Suprapubic skin (tissue), 3 donors: ENCODE measurements around the gene LDLR.

Experiments used
- EP300 ChIP-seq: sonication (generic); formaldehyde crosslinking; IDR thresholded peaks from one replicate; pipeline ENCODE4 v1.6.1; 2017; ENCODE audit warnings: antibody characterized with exemption
- POLR2A ChIP-seq, 2 donors: fragments of 450-650 bp; IDR thresholded peaks; one replicate each; pipeline ENCODE4 v1.6.1; 2017; ENCODE audit warnings: antibody characterized with exemption in 2 of 2, mild to moderate bottlenecking in 2 of 2, moderate library complexity in 2 of 2
- TF ChIP-seq, protein P1 (sequence below), 2 donors: fragments of 200-600 bp in 1 of 2; fragments of 450-650 bp in 1 of 2; sonication (generic) in 1 of 2; IDR thresholded peaks; one replicate each; pipeline ENCODE4 v1.5.1; 2016 to 2019; ENCODE audit warnings: antibody characterized with exemption in 2 of 2, mild to moderate bottlenecking in 1 of 2, moderate library complexity in 1 of 2

DNA sequence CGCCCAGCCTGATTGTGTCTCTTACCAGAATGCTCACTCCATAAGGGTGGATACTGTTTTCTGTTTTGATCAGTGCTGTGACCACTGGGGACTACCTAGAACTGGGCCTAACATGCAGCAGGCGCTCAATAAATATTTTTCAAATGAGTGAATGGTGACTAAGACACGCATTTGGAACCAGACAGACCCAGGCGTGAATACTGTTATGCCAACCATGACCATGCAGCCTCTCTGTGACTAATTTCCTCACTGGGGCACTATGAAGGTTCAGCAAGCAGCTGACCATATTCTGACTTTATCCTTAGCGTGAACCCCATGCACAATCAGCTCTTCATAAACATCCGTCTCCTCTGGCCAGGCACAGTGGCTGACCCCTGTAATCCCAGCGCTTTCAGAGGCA, 79.3 kb downstream of the LDLR start:
- TF ChIP-seq, protein P1, sequence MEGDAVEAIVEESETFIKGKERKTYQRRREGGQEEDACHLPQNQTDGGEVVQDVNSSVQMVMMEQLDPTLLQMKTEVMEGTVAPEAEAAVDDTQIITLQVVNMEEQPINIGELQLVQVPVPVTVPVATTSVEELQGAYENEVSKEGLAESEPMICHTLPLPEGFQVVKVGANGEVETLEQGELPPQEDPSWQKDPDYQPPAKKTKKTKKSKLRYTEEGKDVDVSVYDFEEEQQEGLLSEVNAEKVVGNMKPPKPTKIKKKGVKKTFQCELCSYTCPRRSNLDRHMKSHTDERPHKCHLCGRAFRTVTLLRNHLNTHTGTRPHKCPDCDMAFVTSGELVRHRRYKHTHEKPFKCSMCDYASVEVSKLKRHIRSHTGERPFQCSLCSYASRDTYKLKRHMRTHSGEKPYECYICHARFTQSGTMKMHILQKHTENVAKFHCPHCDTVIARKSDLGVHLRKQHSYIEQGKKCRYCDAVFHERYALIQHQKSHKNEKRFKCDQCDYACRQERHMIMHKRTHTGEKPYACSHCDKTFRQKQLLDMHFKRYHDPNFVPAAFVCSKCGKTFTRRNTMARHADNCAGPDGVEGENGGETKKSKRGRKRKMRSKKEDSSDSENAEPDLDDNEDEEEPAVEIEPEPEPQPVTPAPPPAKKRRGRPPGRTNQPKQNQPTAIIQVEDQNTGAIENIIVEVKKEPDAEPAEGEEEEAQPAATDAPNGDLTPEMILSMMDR (IDR thresholded peaks at IDR 0.05) = no peak
- TF ChIP-seq EP300 (no peak), POLR2A (IDR thresholded peaks at IDR 0.05) (no peak)
